HepG2 (cell line): ENCODE results near the gene NLRC5. TPM values are rescaled to one million over a fixed set of nuclear protein-coding genes. Genes with fewer than 3 reads are reported as not detected.

Experiments
- ATAC-seq: fragments of 200-7000 bp; cut with Tn5 transposase; 3 replicates; pipeline ENCODE4 v1.9.1; 2020; ENCODE audit warnings: mild to moderate bottlenecking, moderate library complexity
- BruUV-seq: library from RNA; stranded (reverse); fragments of 400-500 nt; replicated peaks from 2 replicates; lab custom pipeline; 2021; lab: Mats Ljungman, UMichigan
- CTCF ChIA-PET: fragments of 300-600 bp; formaldehyde crosslinking; extraction: SDS; loops from one replicate; lab custom pipeline; 2021; ENCODE audit warnings: low total read pairs, inconsistent platforms, low intra/inter-chr PET ratio; lab: Yijun Ruan, JAX
- POLR2A ChIA-PET: fragments of 350-600 bp; sonication (Branson Sonifier 250); formaldehyde crosslinking; loops from one replicate; lab custom pipeline; 2020; ENCODE audit warnings: antibody characterized with exemption, inconsistent platforms; lab: Yijun Ruan, JAX
- DNase-seq: peaks from one replicate; pipeline ENCODE4 v3.0.0-alpha.2; 2015; ENCODE audit warnings: low spot score
- FAIRE-seq: peaks from 3 replicates; lab custom pipeline; 2011; peaks lifted over from hg19 to GRCh38; lab: Jason Lieb, UNC
- H2AFZ ChIP-seq: one replicate; pipeline ENCODE4 v1.6.1; 2011; ENCODE audit warnings: low read length, inconsistent platforms
- H3K27ac ChIP-seq: fragments of 300-600 bp; 3 replicates; pipeline ENCODE4 v1.8.0; 2011; ENCODE audit warnings: mixed run types, mild to moderate bottlenecking, mixed read lengths, low read length, inconsistent platforms; ENCODE audit not compliant: insufficient read depth; ENCODE audit errors: extremely low read length
- H3K27me3 ChIP-seq, 2 experiments: fragments of 200-600 bp in 1 of 2; 2 replicates in 1 of 2; 3 replicates in 1 of 2; pipeline versions ENCODE4 v1.6.0 to v1.8.0; 2011; ENCODE audit warnings: low read length in 2 of 2, mild to moderate bottlenecking in 2 of 2, moderate library complexity in 2 of 2, inconsistent platforms in 1 of 2; ENCODE audit not compliant: insufficient read depth in 2 of 2, control insufficient read depth in 1 of 2
- H3K36me3 ChIP-seq, 2 experiments: fragments of 200-600 bp in 1 of 2; replicated peaks in 1 of 2; 2 replicates in 1 of 2; 3 replicates in 1 of 2; pipeline versions ENCODE4 v1.5.1 to v1.8.0; 2011; ENCODE audit warnings: low read length in 2 of 2, inconsistent platforms in 1 of 2; ENCODE audit not compliant: insufficient read depth in 2 of 2, control insufficient read depth in 1 of 2
- H3K4me1 ChIP-seq: 2 replicates; pipeline ENCODE4 v1.5.1; 2012; ENCODE audit warnings: low read length, inconsistent platforms; ENCODE audit not compliant: insufficient read depth
- H3K4me2 ChIP-seq: 2 replicates; pipeline ENCODE4 v1.6.0; 2011; ENCODE audit warnings: low read depth, low read length, inconsistent platforms
- H3K4me3 ChIP-seq, 3 experiments: fragments of 200-600 bp in 1 of 3; sonication (generic), shearing (Covaris generic) in 1 of 3; replicated peaks in 1 of 3; 2 replicates each; pipeline ENCODE4 v1.5.1; 2011 to 2016; ENCODE audit warnings: low read length in 3 of 3, inconsistent platforms in 2 of 3, low read depth in 2 of 3, mild to moderate bottlenecking in 2 of 3, control low read depth in 1 of 3, mixed read lengths in 1 of 3; ENCODE audit not compliant: insufficient read depth in 1 of 3
- H3K79me2 ChIP-seq: one replicate; pipeline ENCODE4 v1.6.1; 2011; ENCODE audit warnings: low read length, inconsistent platforms; ENCODE audit not compliant: insufficient read depth
- H3K9ac ChIP-seq: 2 replicates; pipeline ENCODE4 v1.6.0; 2011; ENCODE audit warnings: mild to moderate bottlenecking, low read depth, low read length, inconsistent platforms; ENCODE audit not compliant: insufficient read depth
- H3K9me3 ChIP-seq: 2 replicates; pipeline ENCODE4 v1.5.1; 2012; ENCODE audit warnings: mild to moderate bottlenecking, low read length
- H4K20me1 ChIP-seq: 2 replicates; pipeline ENCODE4 v1.6.0; 2011; ENCODE audit warnings: inconsistent platforms, mild to moderate bottlenecking, low read length, moderate library complexity; ENCODE audit not compliant: insufficient read depth
- BCL3 ChIP-seq: sonication (generic); formaldehyde crosslinking; IDR thresholded peaks from 2 replicates; pipeline ENCODE4 v1.5.1; 2020; ENCODE audit warnings: mild to moderate bottlenecking, missing genetic modification reagents, moderate library complexity
- ELF1 ChIP-seq: sonication (generic); formaldehyde crosslinking; IDR thresholded peaks from 2 replicates; pipeline ENCODE4 v1.4.0; 2020; ENCODE audit warnings: missing genetic modification reagents
- ETV5 ChIP-seq: IDR thresholded peaks from 2 replicates; pipeline ENCODE4 v1.6.1; 2018; ENCODE audit warnings: missing biosample characterization, missing genetic modification reagents, inconsistent platforms, borderline replicate concordance
- IRF2 ChIP-seq: IDR thresholded peaks from 2 replicates; pipeline ENCODE4 v1.6.1; 2018; ENCODE audit warnings: missing genetic modification reagents, missing compliant biosample characterization
- PHF5A ChIP-seq: IDR thresholded peaks from one replicate; pipeline ENCODE4 v1.6.1; 2018; ENCODE audit warnings: low read depth, missing genetic modification reagents; ENCODE audit not compliant: unreplicated experiment
- POLR2G ChIP-seq: fragments of 200-400 bp; formaldehyde crosslinking; IDR thresholded peaks from 2 replicates; pipeline ENCODE4 v1.6.1; 2018; ENCODE audit warnings: mild to moderate bottlenecking, low read depth, low read length, moderate library complexity
- THAP7 ChIP-seq: sonication (generic); formaldehyde crosslinking; IDR thresholded peaks from 2 replicates; pipeline ENCODE4 v1.8.1; 2023; ENCODE audit warnings: mild to moderate bottlenecking, missing genetic modification reagents
- THAP8 ChIP-seq: sonication (generic); formaldehyde crosslinking; IDR thresholded peaks from 2 replicates; pipeline ENCODE4 v1.5.1; 2020; ENCODE audit warnings: missing genetic modification reagents, mild to moderate bottlenecking, borderline replicate concordance
- ZNF441 ChIP-seq: sonication (generic); formaldehyde crosslinking; IDR thresholded peaks from 2 replicates; pipeline ENCODE4 v1.7.0; 2021; ENCODE audit warnings: missing genetic modification reagents, borderline replicate concordance
- ZNF501 ChIP-seq: sonication (generic); formaldehyde crosslinking; IDR thresholded peaks from 2 replicates; pipeline ENCODE4 v1.5.1; 2020; ENCODE audit warnings: mild to moderate bottlenecking, moderate library complexity, missing genetic modification reagents
- ZNF687 ChIP-seq: sonication (generic); formaldehyde crosslinking; IDR thresholded peaks from 2 replicates; pipeline ENCODE4 v1.5.1; 2020; ENCODE audit warnings: mild to moderate bottlenecking, missing genetic modification reagents, moderate library complexity
- ZNF772 ChIP-seq: sonication (generic); formaldehyde crosslinking; IDR thresholded peaks from 2 replicates; pipeline ENCODE4 v1.5.0; 2020; ENCODE audit warnings: mild to moderate bottlenecking, missing genetic modification reagents
- ZXDC ChIP-seq: sonication (generic); formaldehyde crosslinking; IDR thresholded peaks from 2 replicates; pipeline ENCODE4 v1.5.0; 2020; ENCODE audit warnings: mild to moderate bottlenecking, missing genetic modification reagents
- WGBS: methylation state at CpG from one replicate; pipeline ENCODE4 v1.1.6; 2017; ENCODE audit warnings: low lambda C conversion rate; 5-methylcytosine and 5-hydroxymethylcytosine counted together
- in situ Hi-C: cut with HindIII; loops from 2 replicates; pipeline ENCODE4 v1.10.0; 2017; ENCODE audit warnings: low pct_unique_long_range_greater_than_20kb; ENCODE audit not compliant: extremely low pct_ligation_motif_present
- intact Hi-C: fragments of 100-400 bp; cut with micrococcal nuclease; formaldehyde crosslinking; loops from one replicate; pipeline ENCODE4 v1.10.0; 2022; ENCODE audit not compliant: unreplicated experiment
- polyA plus RNA-seq, 8 experiments: library from polyadenylated mRNA; depleted of rRNA in 3 of 8; stranded (reverse) in 7 of 8; unstranded in 1 of 8; fragments of >200 nt; fragmentation: Illumina TruSeq in 4 of 8; extraction: Trizol in 4 of 8; gene quantifications; 2 replicates each; pipeline versions ENCODE4 v1.2.1 to v1.2.3, GENCODE V29; 2011 to 2016; ENCODE audit warnings: low read depth in 4 of 8, missing spikeins in 1 of 8, mixed read lengths in 1 of 8; ENCODE audit not compliant: insufficient read depth in 1 of 8
- total RNA-seq, 5 experiments: library from RNA; depleted of rRNA; stranded (reverse); fragments of >200 nt; fragmentation: Illumina TruSeq; extraction: Trizol; gene quantifications; 2 replicates each; pipeline ENCODE4 v1.2.3, GENCODE V29; 2016; ENCODE audit warnings: low read depth in 1 of 5

The NLRC5 gene
- total and polyA plus RNA-seq, 2 of the 13 experiments (the other 11 are each of a cell fraction or from before 2014, with no cell fraction given), result 6.3 to 12.7 TPM

GRCh38 chr16:56983211-56983751 lies 6.1 kb upstream of the NLRC5 start:
- WGBS, result 40% methylated on average over 9 of the region's 9 CpGs
- H3K79me2 ChIP-seq, result no peaks in the 10 kb centered on the region
- ChIA-PET CTCF (interaction anchor here (0.8 kb wide), 1 partner anchor 19 kb away, joined by 3 read pairs; no protein-coding TSS in a partner anchor), POLR2A (interaction anchor here (1.1 to 2.0 kb wide), 4 partner anchors 10 to 203 kb away, joined by 3 to 8 read pairs (median 6); partner anchors contain the start of genes HERPUD1, PSME3IP1 and RSPRY1)
- H3K36me3 ChIP-seq, result no peaks in the 10 kb centered on the region
- peak; percentile 74 for ATAC-seq
- H4K20me1 ChIP-seq, result no peaks in the 10 kb centered on the region
- H3K27me3 ChIP-seq, result peaks cover 3 to 22% of the 10 kb centered on the region in 2 experiments; a peak in 3 of 5 replicates
- H3K4me3 ChIP-seq, result peak overlapping the region in 1 of 3 experiments; percentile 6; a peak in 1 of 6 replicates
- in situ Hi-C loops (no loop called here), intact Hi-C loops (no loop called here)
- 0 out of 2 replicates have a peak overlapping the region, but pooled peaks have one; percentile 4 for H3K9ac ChIP-seq
- no peak overlapping the region for H2AFZ ChIP-seq
- peak overlapping the region; percentile 24 for H3K4me2 ChIP-seq
- peaks cover 57% of the 10 kb centered on the region for H3K4me1 ChIP-seq
- no peak overlapping the region for H3K27ac ChIP-seq
- no TSS peak for BruUV-seq
- no peak for DNase-seq
- peak; percentile 60 for FAIRE-seq
- H3K9me3 ChIP-seq, result no peaks in the 10 kb centered on the region
- TF ChIP-seq ZNF687 (peak; percentile 74), POLR2G (no peak), PHF5A (no peak), ZXDC (CRISPR knock-in tag) (no peak), ZNF772 (CRISPR knock-in tag) (0 out of 2 replicates have a peak, but pooled peaks have one; percentile 56), BCL3 (CRISPR knock-in tag) (0 out of 2 replicates have a peak, but pooled peaks have one; percentile 30), IRF2 (CRISPR knock-in tag) (peak; percentile 34; the same call in 1 of the 2 replicates), THAP8 (CRISPR knock-in tag) (no peak), ELF1 (CRISPR knock-in tag) (0 out of 2 replicates have a peak, but pooled peaks have one; percentile 40), ZNF501 (peak; percentile 35; the same call in 1 of the 2 replicates), THAP7 (CRISPR knock-in tag) (no peak), ZNF441 (CRISPR knock-in tag) (peak; percentile 68; the same call in 1 of the 2 replicates), ETV5 (CRISPR knock-in tag) (peak; percentile 47; the same call in 1 of the 2 replicates)
